ENCODE results near the gene CGRRF1.

DNA sequence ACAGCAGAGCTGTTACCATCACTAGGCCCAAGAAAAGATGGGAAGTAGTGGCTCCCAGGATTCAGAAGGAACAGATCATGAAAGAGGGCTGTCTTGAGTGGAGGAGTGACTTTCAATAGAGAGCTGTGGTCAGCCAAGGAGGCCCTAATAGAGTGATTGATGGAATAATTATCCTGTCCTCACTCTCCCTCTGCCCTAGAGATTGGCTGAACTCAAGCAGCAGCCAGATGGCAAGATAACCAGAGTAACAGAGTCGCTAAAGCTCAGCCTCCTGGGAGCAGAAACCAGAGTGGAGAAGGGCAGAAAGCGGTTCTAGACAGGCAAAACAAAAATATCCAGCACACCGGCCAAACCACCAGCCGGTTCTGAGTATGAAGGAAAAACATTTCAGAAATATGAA, 44.1 kb upstream of the CGRRF1 start:
- no peak for TF ChIP-seq CTCF (conservative IDR thresholded peaks at IDR 0.05; ENCODE audit: low read length)
- TF ChIP-seq EZH2phosphoT487 (IDR thresholded peaks at IDR 0.05; ENCODE audit: borderline replicate concordance), result no peak

All from Loucy (cell line).